Omental fat pad (tissue), 4 donors: Measurements from ENCODE around the gene SLC38A8. TPM values are rescaled to one million over a fixed set of nuclear protein-coding genes. Genes with fewer than 3 reads are reported as not detected.

ENCODE experiments used
- ATAC-seq: fragments of 150-250 bp; one replicate; pipeline ENCODE4 v1.9.1; 2016; ENCODE audit warnings: mild to moderate bottlenecking, moderate library complexity; ENCODE audit not compliant: low FRiP score
- DNase-seq: peaks from one replicate; pipeline ENCODE4 v3.0.0-alpha.2; 2019; ENCODE audit warnings: low spot score
- total RNA-seq, 4 donors: library from RNA; depleted of rRNA; stranded (reverse); fragments of >200 nt; gene quantifications; one replicate each; pipeline ENCODE4 v1.1.0, GENCODE V29; 2016
- TF ChIP-seq, protein P1 (sequence below), 3 donors: fragments of 450-650 bp; IDR thresholded peaks; one replicate each; pipeline ENCODE4 v1.5.1; 2016 to 2017; ENCODE audit warnings: antibody characterized with exemption in 3 of 3, mild to moderate bottlenecking in 3 of 3, moderate library complexity in 2 of 3

The SLC38A8 gene
- total RNA-seq, 4 donors from 2014 or later: not detected

DNA sequence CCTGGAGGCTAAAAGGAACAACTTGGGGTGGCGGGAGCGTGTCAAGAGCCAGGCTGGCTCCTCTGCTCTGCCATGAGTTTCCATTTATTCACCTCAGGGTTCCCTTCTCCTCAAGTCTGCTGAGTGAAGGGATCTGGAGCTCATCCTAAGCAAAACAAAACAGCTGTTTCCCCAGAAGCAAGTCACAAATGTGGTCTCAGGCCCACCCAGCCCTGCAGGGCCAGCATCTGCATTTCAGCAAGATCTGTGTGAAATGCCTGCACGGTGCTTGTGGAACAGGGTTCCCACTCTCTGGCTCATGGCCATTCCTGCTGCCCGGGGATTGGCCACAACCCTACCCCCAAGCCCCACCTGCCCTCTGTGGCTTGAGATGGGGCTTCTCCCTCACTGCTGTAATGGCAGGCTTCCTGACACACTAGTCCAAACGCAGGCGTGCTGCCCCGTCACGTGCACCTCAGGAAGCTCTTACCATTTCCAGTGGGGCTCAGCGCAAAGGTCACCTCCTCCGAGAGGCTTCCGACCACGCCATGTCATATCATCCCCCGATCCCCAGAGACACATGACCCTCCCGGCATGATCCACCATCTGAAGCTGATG lies 2.3 kb downstream of the SLC38A8 start:
- DNase-seq (no peak), ATAC-seq (no peak)
- TF ChIP-seq, protein P1, sequence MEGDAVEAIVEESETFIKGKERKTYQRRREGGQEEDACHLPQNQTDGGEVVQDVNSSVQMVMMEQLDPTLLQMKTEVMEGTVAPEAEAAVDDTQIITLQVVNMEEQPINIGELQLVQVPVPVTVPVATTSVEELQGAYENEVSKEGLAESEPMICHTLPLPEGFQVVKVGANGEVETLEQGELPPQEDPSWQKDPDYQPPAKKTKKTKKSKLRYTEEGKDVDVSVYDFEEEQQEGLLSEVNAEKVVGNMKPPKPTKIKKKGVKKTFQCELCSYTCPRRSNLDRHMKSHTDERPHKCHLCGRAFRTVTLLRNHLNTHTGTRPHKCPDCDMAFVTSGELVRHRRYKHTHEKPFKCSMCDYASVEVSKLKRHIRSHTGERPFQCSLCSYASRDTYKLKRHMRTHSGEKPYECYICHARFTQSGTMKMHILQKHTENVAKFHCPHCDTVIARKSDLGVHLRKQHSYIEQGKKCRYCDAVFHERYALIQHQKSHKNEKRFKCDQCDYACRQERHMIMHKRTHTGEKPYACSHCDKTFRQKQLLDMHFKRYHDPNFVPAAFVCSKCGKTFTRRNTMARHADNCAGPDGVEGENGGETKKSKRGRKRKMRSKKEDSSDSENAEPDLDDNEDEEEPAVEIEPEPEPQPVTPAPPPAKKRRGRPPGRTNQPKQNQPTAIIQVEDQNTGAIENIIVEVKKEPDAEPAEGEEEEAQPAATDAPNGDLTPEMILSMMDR (IDR thresholded peaks at IDR 0.05): no peak

DNA sequence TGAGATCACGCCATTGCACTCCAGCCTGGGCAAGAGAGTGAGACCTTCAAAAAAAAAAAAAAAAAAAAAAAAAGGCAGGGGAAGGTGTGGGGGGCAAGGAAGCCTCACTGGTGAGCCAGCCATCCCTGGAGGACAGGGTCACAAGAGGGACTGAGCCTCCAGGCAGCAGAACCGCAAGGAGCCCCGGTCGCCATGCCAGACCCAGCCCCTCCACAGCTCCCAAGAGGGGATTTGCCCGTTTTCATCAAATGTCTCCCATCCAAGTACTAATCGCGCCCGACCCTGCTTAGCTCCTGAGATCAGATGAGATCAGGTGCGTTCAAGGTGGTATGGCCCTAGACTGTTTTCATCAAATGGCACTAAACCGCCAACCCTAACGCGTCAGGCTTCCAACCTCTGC lies 2.9 kb downstream of the SLC38A8 start:
- TF ChIP-seq, protein P1 (IDR thresholded peaks at IDR 0.05): no peak
- DNase-seq: no peak
- ATAC-seq: no peak

DNA sequence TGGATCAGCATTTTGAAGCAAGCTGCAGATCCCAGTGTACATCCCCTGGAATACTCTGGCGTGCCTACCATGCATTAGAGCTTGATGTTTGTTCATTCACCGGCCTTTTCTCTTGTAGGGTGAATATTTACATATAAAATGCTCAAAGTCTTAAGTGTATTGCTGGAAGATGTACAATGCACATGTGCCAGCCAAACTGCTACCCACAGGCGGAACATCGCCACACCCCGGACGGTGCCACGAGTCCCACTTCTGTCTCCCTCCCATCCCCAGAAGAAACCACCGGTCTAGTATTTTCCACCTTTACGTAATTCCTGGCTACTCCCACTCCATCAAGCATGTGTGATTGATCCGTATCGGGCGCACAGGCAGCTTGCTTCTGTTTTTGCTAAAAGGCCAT lies 4.1 kb downstream of the SLC38A8 start:
- TF ChIP-seq, protein P1 (IDR thresholded peaks at IDR 0.05): no peak
- no peak for DNase-seq
- no peak for ATAC-seq

DNA sequence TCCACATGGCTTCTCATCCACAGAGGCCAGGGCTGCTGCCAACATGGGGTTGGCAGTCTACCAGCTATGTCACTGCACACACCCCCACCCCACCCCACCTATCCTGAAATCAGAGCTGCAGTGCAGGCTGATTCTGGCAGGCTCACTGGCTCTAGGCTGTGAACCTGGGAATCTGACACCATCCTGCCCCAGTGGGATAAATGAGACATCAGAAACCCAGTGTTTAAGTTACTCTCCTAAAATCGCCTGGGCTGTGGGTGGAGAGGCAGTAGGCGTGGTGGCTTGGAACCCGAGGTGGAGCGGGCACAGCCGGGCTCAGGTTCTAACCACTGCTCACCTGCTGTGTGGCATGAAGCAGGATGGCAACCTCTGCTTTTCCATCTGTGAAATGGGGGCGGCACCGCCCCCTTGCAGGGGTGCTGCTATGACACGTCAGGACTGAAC lies 5.6 kb downstream of the SLC38A8 start:
- ATAC-seq (no peak), DNase-seq (no peak)
- TF ChIP-seq, protein P1 (IDR thresholded peaks at IDR 0.05): no peak

DNA sequence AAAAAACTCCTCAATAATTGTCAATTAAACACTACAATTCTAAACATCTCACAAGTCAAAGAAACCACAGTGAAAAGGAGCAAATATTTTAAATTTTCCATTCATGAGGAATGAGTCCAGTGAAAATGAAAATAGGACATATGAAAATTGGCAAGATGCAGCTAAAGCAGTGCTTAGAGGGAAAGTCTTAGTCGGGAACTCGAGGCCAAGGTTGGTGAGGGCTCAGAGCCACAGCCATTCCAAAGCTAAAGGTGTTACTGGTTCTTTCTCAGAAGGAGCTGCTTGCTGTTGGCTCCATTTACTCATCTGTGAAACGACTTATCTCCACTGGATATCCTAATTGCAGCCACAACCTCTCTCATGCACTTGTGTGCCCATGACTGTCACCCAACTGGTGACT lies 6.5 kb downstream of the SLC38A8 start:
- TF ChIP-seq, protein P1 (IDR thresholded peaks at IDR 0.05): no peak
- DNase-seq (no peak), ATAC-seq (no peak)

DNA sequence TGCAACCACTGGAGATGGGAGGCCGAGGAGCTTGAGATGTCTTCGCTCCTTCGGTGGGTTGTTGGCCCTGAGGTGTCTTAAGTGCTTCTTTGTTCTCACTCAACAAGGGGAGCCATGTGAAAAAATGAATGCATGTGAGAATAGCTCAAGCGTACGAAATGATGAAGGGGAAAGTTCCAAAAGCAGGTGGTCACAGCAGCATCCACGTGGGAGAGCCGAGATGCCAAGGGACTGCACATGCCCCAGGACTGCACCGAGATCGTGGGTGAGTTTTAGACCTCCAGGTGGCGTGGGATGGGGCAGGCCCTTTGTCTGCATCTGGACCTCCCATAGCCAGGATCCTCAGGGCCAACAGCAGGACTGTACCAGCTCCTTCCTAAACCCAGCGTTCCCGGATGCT lies 8.1 kb downstream of the SLC38A8 start:
- no peak for ATAC-seq
- no peak for DNase-seq

More for the DNA sequence above, 8.1 kb downstream of the SLC38A8 start:
- TF ChIP-seq, protein P1 (IDR thresholded peaks at IDR 0.05): no peak
